RWPE1 (cell line): ENCODE measurements around the gene SMTNL1.

Source experiments
- CTCF ChIA-PET: fragments of 350-600 bp; sonication (Branson Sonifier 250); formaldehyde crosslinking; extraction: SDS; loops from one replicate; lab custom pipeline; 2021; lab: Yijun Ruan, JAX
- POLR2A ChIA-PET: fragments of 400-600 bp; formaldehyde crosslinking; extraction: SDS; loops from one replicate; lab custom pipeline; 2020; ENCODE audit warnings: antibody characterized with exemption; ENCODE audit not compliant: low non-redundant PET; lab: Yijun Ruan, JAX
- DNase-seq: peaks from one replicate; pipeline ENCODE4 v3.0.0; 2012; ENCODE audit warnings: low spot score
- H3K27ac ChIP-seq: fragments of 450-650 bp; 2 replicates; pipeline ENCODE4 v1.5.1; 2017
- CTCF ChIP-seq: fragments of 450-650 bp; conservative IDR thresholded peaks from 2 replicates; pipeline ENCODE4 v1.5.1; 2017; ENCODE audit warnings: low read depth, mild to moderate bottlenecking

The SMTNL1 gene

GRCh38 chr11:57536947-57537619 is at the start of gene SMTNL1:
SMTNL1 (plus strand) TSS chr11:57537595; CDS start chr11:57542643, 5,048 bp downstream.
- CTCF ChIA-PET: interaction anchor here (0.7 to 0.9 kb wide), 2 partner anchors 44 to 168 kb away, joined by 3 read pairs; no protein-coding TSS in a partner anchor
- H3K27ac ChIP-seq: no peak within 1 kb of the TSS
- no peak for DNase-seq
- TF ChIP-seq CTCF: no peak
- POLR2A ChIA-PET: no interaction called here

GRCh38 chr11:57487920-57488659 is 49.3 kb upstream of the SMTNL1 start:
- DNase-seq: no peak
- TF ChIP-seq CTCF: no peak
- no peak overlapping the region for H3K27ac ChIP-seq
- ChIA-PET CTCF (interaction anchor here (0.5 to 1.0 kb wide), 3 partner anchors 8 to 366 kb away, joined by 3 to 4 read pairs (median 3); no protein-coding TSS in a partner anchor), POLR2A (no interaction called here)

- ChIA-PET POLR2A (interaction anchor here (0.7 kb wide), 1 partner anchor 352 kb away, joined by 3 read pairs; no protein-coding TSS in a partner anchor), CTCF (interaction anchor here (0.6 to 1.3 kb wide), 3 partner anchors 25 to 37 kb away, joined by 3 to 5 read pairs (median 3); partner anchors contain the start of gene SLC43A1)
- TF ChIP-seq CTCF: no peak
- no peak overlapping the region for H3K27ac ChIP-seq
- DNase-seq: no peak
Measured at GRCh38 chr11:57490456-57491248, 46.7 kb upstream of the SMTNL1 start.

- ChIA-PET CTCF (interaction anchor here (0.6 to 1.3 kb wide), 5 partner anchors 9 to 35 kb away, joined by 3 to 5 read pairs (median 4); partner anchors contain the start of gene SLC43A1), POLR2A (interaction anchor here (0.6 to 0.8 kb wide), 3 partner anchors 35 to 353 kb away, joined by 3 read pairs; no protein-coding TSS in a partner anchor)
- DNase-seq: no peak
- no peak overlapping the region for H3K27ac ChIP-seq
- TF ChIP-seq CTCF: peak; percentile 31
Measured at GRCh38 chr11:57491371-57492061, 45.9 kb upstream of the SMTNL1 start.

GRCh38 chr11:57493507-57494503 is 43.6 kb upstream of the SMTNL1 start:
- H3K27ac ChIP-seq: peak overlapping the region; percentile 55
- ChIA-PET POLR2A (no interaction called here), CTCF (interaction anchor here (0.6 to 2.0 kb wide), 26 partner anchors 8 to 409 kb away, joined by 3 to 28 read pairs (median 5); partner anchors contain the start of genes RTN4RL2, SLC43A1, TIMM10 and UBE2L6)
- peak; percentile 82 for TF ChIP-seq CTCF
- peak; percentile 60 for DNase-seq
